GM19043 (cell line): ENCODE measurements around the gene SRC.
"Not testable (repeated sequence)": the region's sequence is repeated elsewhere in the genome, so short reads cannot be mapped to it uniquely, and the experiment has no call there.

Experiments
- ATAC-seq: cut with Tn5 transposase; IDR thresholded peaks from one replicate; pipeline ENCODE4 v1.9.1; 2021; ENCODE audit warnings: low read depth; ENCODE audit not compliant: unreplicated experiment

SRC gene

GRCh38 chr20:37335642-37336368 is 10.1 kb upstream of the SRC start:
- no peak for ATAC-seq

GRCh38 chr20:37336369-37337207 is 9.4 kb upstream of the SRC start:
- peak; percentile 60 for ATAC-seq

GRCh38 chr20:37337208-37337991 is 8.5 kb upstream of the SRC start:
- ATAC-seq: no peak

- ATAC-seq: not testable (repeated sequence)
Observed at GRCh38 chr20:37338380-37338779, 7.6 kb upstream of the SRC start.

- no peak for ATAC-seq
Observed at GRCh38 chr20:37339208-37339607, 6.7 kb upstream of the SRC start.

GRCh38 chr20:37339764-37340109 is 6.2 kb upstream of the SRC start:
- ATAC-seq: not testable (repeated sequence)

GRCh38 chr20:37340998-37341397 is 4.9 kb upstream of the SRC start:
- ATAC-seq: no peak

GRCh38 chr20:37341632-37342031 is 4.3 kb upstream of the SRC start:
- ATAC-seq: no peak

DNA sequence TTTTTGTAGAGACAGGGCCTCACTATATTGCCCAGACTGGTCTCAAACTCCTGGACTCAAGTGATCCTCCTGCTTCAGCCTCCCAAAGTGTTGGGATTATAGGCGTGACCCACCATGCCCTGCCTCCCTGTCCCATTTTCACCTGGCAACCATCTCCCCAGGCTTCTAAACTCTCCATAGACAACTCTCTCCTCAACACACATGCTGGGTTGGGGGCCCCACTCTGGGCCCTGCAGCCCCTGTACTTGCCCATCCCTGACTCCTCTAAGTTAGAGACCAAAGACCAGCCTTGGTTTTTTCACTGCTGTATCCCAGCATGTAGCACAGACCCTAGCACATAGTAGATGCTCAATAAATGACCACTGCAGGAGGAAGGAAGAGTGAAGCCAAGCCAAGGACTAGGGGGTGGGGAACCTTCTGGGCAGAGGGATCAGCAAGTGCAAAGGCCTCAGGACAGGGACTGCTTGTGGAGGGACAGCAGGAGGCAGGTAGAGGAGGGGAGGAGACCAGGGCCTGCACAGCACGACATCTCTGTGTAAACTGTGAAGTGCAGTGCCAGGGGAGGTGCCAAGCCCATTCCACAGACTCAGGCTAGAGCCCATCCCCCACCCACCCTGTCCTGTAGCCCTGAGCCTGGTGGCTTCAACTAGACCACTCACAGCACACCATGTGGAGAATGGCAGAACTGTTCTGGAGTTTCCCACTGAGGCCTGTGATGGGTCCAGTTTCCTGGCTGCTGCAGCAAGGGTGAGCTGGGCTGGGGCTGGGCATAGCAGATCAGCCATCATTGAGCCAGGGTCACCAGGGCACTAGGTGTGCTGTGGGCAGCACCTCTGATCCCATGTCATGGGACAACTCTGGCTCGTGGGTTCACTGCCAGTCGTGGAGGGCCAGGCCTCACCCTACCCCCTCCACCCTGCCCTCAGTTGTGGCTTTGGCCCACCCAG is 3.4 kb upstream of the SRC start:
- no peak for ATAC-seq

- no peak for ATAC-seq
Observed at GRCh38 chr20:37343212-37343993, 2.5 kb upstream of the SRC start.

DNA sequence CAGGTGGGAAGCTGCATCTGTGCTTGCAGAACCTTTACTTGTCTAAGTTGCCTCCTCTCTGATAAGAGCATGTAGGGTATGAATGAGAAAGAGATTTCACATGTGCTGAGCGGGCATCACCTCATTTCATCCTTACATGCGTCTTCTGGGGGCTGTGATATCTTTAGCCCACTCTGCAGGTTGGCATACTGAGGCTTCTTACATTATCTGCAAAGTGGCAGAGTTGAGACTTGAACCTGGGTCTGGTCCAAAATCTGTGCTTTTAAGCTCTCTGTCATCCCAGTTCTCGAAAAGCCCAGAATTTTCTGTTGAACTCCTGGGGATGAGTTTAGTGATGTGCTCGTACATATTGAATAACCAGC is 2.0 kb upstream of the SRC start:
- no peak for ATAC-seq

GRCh38 chr20:37344506-37345338 is 1.2 kb upstream of the SRC start:
- ATAC-seq: no peak

- ATAC-seq: no peak
Observed at GRCh38 chr20:37346236-37346534, 245 bp downstream of the SRC start.

DNA sequence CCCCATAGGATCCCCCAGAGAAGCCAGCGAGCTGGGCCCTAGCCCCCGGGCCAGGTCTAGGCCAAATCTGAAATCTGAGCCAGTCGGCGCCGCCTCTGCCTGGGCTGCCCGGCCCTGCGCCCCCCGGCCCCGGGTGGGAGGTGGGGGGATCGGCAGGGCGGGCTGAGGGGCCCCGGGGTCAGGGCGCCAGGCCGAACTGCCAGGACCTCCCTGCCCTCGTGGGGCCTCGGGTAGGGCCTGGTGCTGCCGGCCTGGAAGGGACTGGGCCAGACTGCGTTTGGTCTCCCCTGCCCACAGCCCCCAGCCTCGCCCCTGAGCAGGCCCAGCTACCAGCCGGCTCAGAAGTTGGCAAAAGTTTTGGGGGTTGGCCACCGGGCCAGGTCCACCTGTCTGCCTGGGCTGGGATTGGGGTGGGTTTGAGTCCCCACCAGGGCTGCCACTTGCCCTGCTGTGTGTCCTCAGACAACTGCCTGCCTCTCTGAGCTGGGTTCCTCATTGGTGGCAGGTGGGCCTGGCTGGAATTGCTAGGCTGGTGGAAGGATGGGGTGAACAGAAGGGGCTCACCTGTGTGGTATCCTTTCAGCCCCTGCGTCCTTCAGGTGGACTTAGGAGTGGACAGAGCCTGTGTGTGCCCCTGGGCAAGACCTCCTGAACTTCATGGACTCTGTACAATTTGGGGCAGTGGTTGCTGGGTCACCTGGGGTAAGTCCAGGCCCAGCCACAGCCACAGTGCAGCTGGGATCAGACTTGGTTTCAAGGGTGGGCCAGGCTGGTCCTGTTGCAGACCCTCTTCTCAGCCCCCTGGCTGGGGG is 801 bp downstream of the SRC start:
- ATAC-seq: no peak

DNA sequence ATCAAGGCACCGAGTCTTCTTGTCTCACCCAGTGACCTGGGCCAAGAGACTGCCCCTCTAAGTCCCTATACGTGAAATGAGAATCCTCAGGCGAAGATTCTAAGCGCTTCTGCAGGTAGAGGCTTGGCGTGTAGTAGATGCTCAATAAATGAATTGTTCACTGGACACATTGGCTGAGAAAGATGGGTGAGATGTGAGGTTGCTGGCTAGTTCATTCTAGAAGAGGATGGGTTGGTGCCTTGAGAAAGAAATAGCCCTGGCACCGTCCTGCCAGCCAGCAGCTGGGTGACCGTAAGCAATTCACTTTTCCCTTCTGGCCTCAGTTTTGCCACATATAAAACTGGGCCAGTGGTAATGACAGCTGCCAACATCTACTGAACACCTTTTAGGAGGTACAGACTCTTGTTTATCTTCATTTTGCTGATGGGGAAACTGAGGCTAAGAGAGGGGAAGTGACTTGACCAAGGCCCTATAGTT is 1.4 kb downstream of the SRC start:
- no peak for ATAC-seq

DNA sequence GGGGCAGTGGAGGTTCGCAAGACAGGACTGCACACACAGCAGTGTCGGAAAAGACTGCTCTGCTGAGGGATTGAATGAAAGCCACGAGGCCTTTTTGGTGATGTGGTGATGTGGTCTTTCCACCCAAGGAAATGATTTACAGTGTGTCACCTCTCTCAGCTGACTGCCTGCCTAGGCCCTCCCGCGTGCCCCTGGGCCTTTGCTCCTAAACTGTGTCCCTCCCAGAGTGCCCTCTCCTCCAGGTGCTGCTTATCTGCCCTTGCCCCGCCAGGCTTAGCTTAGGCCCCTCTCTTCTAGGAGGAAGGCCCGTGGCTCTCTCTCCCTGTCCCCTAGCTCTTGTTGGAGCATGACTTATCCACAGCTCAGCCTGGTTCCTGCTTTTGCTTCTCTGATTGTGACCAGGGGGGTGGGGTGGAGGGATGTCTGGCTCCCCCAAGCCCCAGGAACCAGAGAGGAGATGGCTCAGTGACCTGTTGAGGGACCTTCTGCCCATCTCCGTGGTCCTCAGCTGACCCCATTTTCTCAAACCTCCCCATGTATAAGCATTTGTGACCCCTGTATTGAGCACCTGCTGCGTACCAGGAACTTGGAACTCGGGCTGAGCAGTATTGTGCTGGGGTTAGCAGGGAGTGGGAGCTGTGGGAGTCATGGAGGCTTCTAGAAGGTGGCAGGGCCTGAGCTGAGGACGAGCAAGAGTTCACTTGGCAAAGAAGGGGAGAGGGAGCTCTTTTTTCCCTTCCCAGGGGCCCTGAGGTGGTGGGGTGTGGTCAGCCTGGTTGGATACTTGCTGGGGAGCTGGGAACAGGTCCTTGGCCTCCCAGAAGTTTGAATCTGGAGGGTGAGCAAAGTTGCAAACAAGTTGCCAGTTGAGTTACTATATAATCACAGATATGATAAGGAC is 2.2 kb downstream of the SRC start:
- ATAC-seq: no peak
